K562 (cell line): ENCODE data around the gene MCU. TPM values are rescaled to one million over a fixed set of nuclear protein-coding genes. Genes with fewer than 3 reads are reported as not detected.

Source experiments
- CBFA2T2 ChIP-seq: fragments of 450-650 bp; conservative IDR thresholded peaks from 2 replicates; pipeline ENCODE4 v1.6.1; 2017; ENCODE audit warnings: mild to moderate bottlenecking
- CBX8 ChIP-seq: fragments of 200-600 bp; sonication (generic); IDR thresholded peaks from 2 replicates; pipeline ENCODE4 v1.6.1; 2012; ENCODE audit warnings: borderline replicate concordance, mixed run types, low read depth, mild to moderate bottlenecking, moderate library complexity, mixed read lengths, low read length, control low read depth, inconsistent platforms; ENCODE audit not compliant: poor library complexity, severe bottlenecking; ENCODE audit errors: extremely low read depth
- CUX1 ChIP-seq: fragments of 200-800 bp; sonication (Bioruptor generic); IDR thresholded peaks from 2 replicates; pipeline ENCODE4 v1.6.1; 2016; ENCODE audit warnings: missing genetic modification characterization, missing compliant biosample characterization
- ELF2 ChIP-seq: fragments of 250-450 bp; sonication (Bioruptor Pico); IDR thresholded peaks from 2 replicates; pipeline ENCODE4 v1.5.0; 2021; ENCODE audit warnings: mild to moderate bottlenecking
- HDAC1 ChIP-seq, 2 experiments: fragments of 450-650 bp; IDR thresholded peaks; 2 replicates each; pipeline ENCODE4 v1.6.1; 2016 to 2017; ENCODE audit warnings: inconsistent platforms in 1 of 2, mild to moderate bottlenecking in 1 of 2, moderate library complexity in 1 of 2
- HNRNPK ChIP-seq: fragments of 200-400 bp; formaldehyde crosslinking; IDR thresholded peaks from one replicate; pipeline ENCODE4 v1.6.1; 2018; ENCODE audit warnings: mild to moderate bottlenecking, low read depth, low read length; ENCODE audit not compliant: poor library complexity, severe bottlenecking
- NR1H2 ChIP-seq: sonication (generic); formaldehyde crosslinking; IDR thresholded peaks from 2 replicates; pipeline ENCODE4 v1.4.0; 2020; ENCODE audit warnings: mild to moderate bottlenecking, missing genetic modification reagents
- POLR2B ChIP-seq: fragments of 450-650 bp; IDR thresholded peaks from 2 replicates; pipeline ENCODE4 v1.6.1; 2018; ENCODE audit warnings: low read depth; ENCODE audit not compliant: partially characterized antibody
- TAF15 ChIP-seq: fragments of 200-400 bp; formaldehyde crosslinking; IDR thresholded peaks from 2 replicates; pipeline ENCODE4 v1.6.1; 2017; ENCODE audit warnings: mild to moderate bottlenecking, low read depth, low read length, moderate library complexity
- TSC22D4 ChIP-seq: fragments of 450-650 bp; IDR thresholded peaks from 2 replicates; pipeline ENCODE4 v1.6.1; 2016; ENCODE audit warnings: missing genetic modification characterization, missing biosample characterization, control low read depth
- ZFP1 ChIP-seq: fragments of 450-650 bp; formaldehyde crosslinking; IDR thresholded peaks from 2 replicates; pipeline ENCODE4 v1.4.0; 2020; ENCODE audit warnings: mild to moderate bottlenecking, mixed read lengths
- ZFP91 ChIP-seq: sonication (generic); formaldehyde crosslinking; IDR thresholded peaks from 2 replicates; pipeline ENCODE4 v1.8.0; 2022; ENCODE audit warnings: mild to moderate bottlenecking, missing genetic modification reagents
- ZNF609 ChIP-seq: sonication (generic); formaldehyde crosslinking; IDR thresholded peaks from 2 replicates; pipeline ENCODE4 v1.8.1; 2023; ENCODE audit warnings: missing genetic modification reagents, mild to moderate bottlenecking, borderline replicate concordance
- ZZZ3 ChIP-seq: fragments of 450-650 bp; IDR thresholded peaks from 2 replicates; pipeline ENCODE4 v1.6.1; 2016; ENCODE audit warnings: antibody characterized with exemption, mild to moderate bottlenecking, moderate library complexity
- polyA plus RNA-seq, 8 experiments: library from polyadenylated mRNA; depleted of rRNA in 4 of 8; stranded (reverse) in 5 of 8; unstranded in 3 of 8; fragments of >200 nt; fragmentation: Nextera tagmentation in 2 of 8; fragmentation: Illumina TruSeq in 1 of 8; extraction: Ambion mirVana in 2 of 8; extraction: Trizol in 1 of 8; gene quantifications; 2 replicates each; pipeline versions ENCODE4 v1.2.1 to v1.2.3, GENCODE V29; 2011 to 2014; ENCODE audit warnings: inconsistent platforms in 1 of 8, missing spikeins in 1 of 8
- total RNA-seq, 7 experiments: library from RNA; depleted of rRNA in 6 of 7; stranded (reverse); fragments of >200 nt in 6 of 7; fragmentation: Illumina TruSeq in 2 of 7; extraction: Trizol in 2 of 7; gene quantifications; 2 replicates each; pipeline versions ENCODE4 v1.2.1 to v1.2.3, GENCODE V29; 2011 to 2021; ENCODE audit warnings: low replicate concordance in 1 of 7

Gene MCU
- total and polyA plus RNA-seq, 9 of the 15 experiments (the other 6 are each of a cell fraction or from before 2014, with no cell fraction given), result 8.2 to 88.8 (median 21.3) TPM

GRCh38 chr10:72691863-72692743 lies at the start of gene MCU (continued):
- TF ChIP-seq ZNF609 (CRISPR knock-in tag), result peak; percentile 42; the same call in 1 of the 2 replicates
- no peak for TF ChIP-seq CBX8
- TF ChIP-seq HNRNPK, result no peak
- TF ChIP-seq ZFP91 (CRISPR knock-in tag), result no peak
- no peak for TF ChIP-seq ELF2 (CRISPR knock-in tag)
- no peak for TF ChIP-seq TAF15
- TF ChIP-seq CBFA2T2, result no peak
- no peak for TF ChIP-seq HDAC1 (IDR thresholded peaks at IDR 0.05)
- TF ChIP-seq NR1H2 (CRISPR knock-in tag), result no peak
- no peak for TF ChIP-seq ZZZ3
- no peak for TF ChIP-seq TSC22D4 (tag)
- TF ChIP-seq POLR2B, result peak; percentile 45
- no peak for TF ChIP-seq ZFP1 (CRISPR knock-in tag)
- TF ChIP-seq CUX1 (CRISPR knock-in tag), result no peak
